ENCODE results near the gene UBASH3A.

Gene UBASH3A

GRCh38 chr21:42392731-42393442, 10.8 kb upstream of the UBASH3A start:
- no peak for DNase-seq

GRCh38 chr21:42393443-42393950, 10.2 kb upstream of the UBASH3A start:
- DNase-seq: peak; percentile 44

GRCh38 chr21:42395302-42395701, 8.4 kb upstream of the UBASH3A start:
- peak; percentile 57 for DNase-seq

- peak; percentile 86 for DNase-seq
These were observed 7.6 kb upstream of the UBASH3A start, which contains the start of gene TMPRSS3 for GRCh38 chr21:42395905-42396651. TSS of gene TMPRSS3 (minus strand) at chr21:42396052. CDS start at chr21:42395417, 635 bp downstream.

GRCh38 chr21:42396799-42397745, 6.6 kb upstream of the UBASH3A start:
- peak; percentile 74 for DNase-seq

- peak; percentile 41 for DNase-seq
These were observed 5.8 kb upstream of the UBASH3A start for GRCh38 chr21:42397746-42398394.

GRCh38 chr21:42398436-42399028, 5.2 kb upstream of the UBASH3A start:
- DNase-seq: peak; percentile 84

GRCh38 chr21:42400525-42400924, 3.2 kb upstream of the UBASH3A start:
- peak; percentile 83 for DNase-seq

GRCh38 chr21:42401154-42401553, 2.5 kb upstream of the UBASH3A start:
- DNase-seq: no peak

GRCh38 chr21:42401820-42402251, 1.9 kb upstream of the UBASH3A start:
- no peak for DNase-seq

GRCh38 chr21:42404539-42404938, 837 bp downstream of the UBASH3A start:
- no peak for DNase-seq

- DNase-seq: no peak
These were observed 1.6 kb downstream of the UBASH3A start for GRCh38 chr21:42405064-42406013.

GRCh38 chr21:42406201-42406621, 2.5 kb downstream of the UBASH3A start:
- peak; percentile 40 for DNase-seq

GRCh38 chr21:42406866-42407265, 3.2 kb downstream of the UBASH3A start:
- no peak for DNase-seq

- DNase-seq: no peak
These were observed 3.8 kb downstream of the UBASH3A start for GRCh38 chr21:42407476-42407875.

GRCh38 chr21:42408718-42409117, 5.0 kb downstream of the UBASH3A start:
- DNase-seq: peak; percentile 46

- DNase-seq: peak; percentile 56
These were observed 5.7 kb downstream of the UBASH3A start for GRCh38 chr21:42409366-42409765.

- DNase-seq: peak; percentile 77
These were observed 7.6 kb downstream of the UBASH3A start for GRCh38 chr21:42411197-42411869.

GRCh38 chr21:42411891-42412635, 8.4 kb downstream of the UBASH3A start:
- no peak for DNase-seq

Data from NCI-H526 treated with DMSO at 0.1 percent for 48 hours (cell line).